Astrocyte (in vitro differentiated cells and primary cell): Measurements from ENCODE around the gene FNDC3B.

Experiments
- EZH2 ChIP-seq: IDR thresholded peaks from 2 replicates; pipeline ENCODE4 v1.6.1; 2012; ENCODE audit warnings: mild to moderate bottlenecking, low read length, inconsistent platforms; ENCODE audit not compliant: insufficient read depth
- TF ChIP-seq, protein P1 (sequence below): IDR thresholded peaks from 2 replicates; pipeline ENCODE4 v1.5.1; 2011; ENCODE audit warnings: low read depth, mild to moderate bottlenecking, inconsistent platforms, low read length, moderate library complexity; ENCODE audit not compliant: insufficient read depth

GRCh38 chr3:172244011-172244410 lies 204.6 kb downstream of the FNDC3B start:
- no peak for TF ChIP-seq EZH2
- TF ChIP-seq, protein P1, sequence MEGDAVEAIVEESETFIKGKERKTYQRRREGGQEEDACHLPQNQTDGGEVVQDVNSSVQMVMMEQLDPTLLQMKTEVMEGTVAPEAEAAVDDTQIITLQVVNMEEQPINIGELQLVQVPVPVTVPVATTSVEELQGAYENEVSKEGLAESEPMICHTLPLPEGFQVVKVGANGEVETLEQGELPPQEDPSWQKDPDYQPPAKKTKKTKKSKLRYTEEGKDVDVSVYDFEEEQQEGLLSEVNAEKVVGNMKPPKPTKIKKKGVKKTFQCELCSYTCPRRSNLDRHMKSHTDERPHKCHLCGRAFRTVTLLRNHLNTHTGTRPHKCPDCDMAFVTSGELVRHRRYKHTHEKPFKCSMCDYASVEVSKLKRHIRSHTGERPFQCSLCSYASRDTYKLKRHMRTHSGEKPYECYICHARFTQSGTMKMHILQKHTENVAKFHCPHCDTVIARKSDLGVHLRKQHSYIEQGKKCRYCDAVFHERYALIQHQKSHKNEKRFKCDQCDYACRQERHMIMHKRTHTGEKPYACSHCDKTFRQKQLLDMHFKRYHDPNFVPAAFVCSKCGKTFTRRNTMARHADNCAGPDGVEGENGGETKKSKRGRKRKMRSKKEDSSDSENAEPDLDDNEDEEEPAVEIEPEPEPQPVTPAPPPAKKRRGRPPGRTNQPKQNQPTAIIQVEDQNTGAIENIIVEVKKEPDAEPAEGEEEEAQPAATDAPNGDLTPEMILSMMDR: no peak
